Liver (tissue), 9 donors: ENCODE measurements around the gene DNAH3. TPM values are rescaled to one million over a fixed set of nuclear protein-coding genes. Genes with fewer than 3 reads are reported as not detected.

Experiments used
- DNase-seq: peaks from one replicate; pipeline ENCODE4 v3.0.0-alpha.2; 2017; ENCODE audit warnings: low spot score
- H3K27ac ChIP-seq, 2 donors: one replicate each; pipeline ENCODE4 v1.7.0; 2013; ENCODE audit warnings: inconsistent platforms in 2 of 2, low read length in 2 of 2, control low read depth in 1 of 2, low read depth in 1 of 2, mild to moderate bottlenecking in 1 of 2
- H3K27me3 ChIP-seq, 4 donors: one replicate each; pipeline versions ENCODE4 v1.6.1 to v1.7.0; 2013; ENCODE audit warnings: low read length in 3 of 4, inconsistent platforms in 1 of 4, mild to moderate bottlenecking in 1 of 4, moderate library complexity in 1 of 4; ENCODE audit not compliant: control insufficient read depth in 4 of 4, insufficient read depth in 4 of 4
- H3K36me3 ChIP-seq, 4 donors: one replicate each; pipeline versions ENCODE4 v1.6.1 to v1.7.0; 2013; ENCODE audit warnings: low read length in 3 of 4, mild to moderate bottlenecking in 3 of 4, low read depth in 1 of 4, moderate library complexity in 1 of 4; ENCODE audit not compliant: control insufficient read depth in 4 of 4, insufficient read depth in 3 of 4
- H3K4me1 ChIP-seq, 4 donors: one replicate each; pipeline versions ENCODE4 v1.6.1 to v1.7.0; 2013; ENCODE audit warnings: low read length in 3 of 4, mild to moderate bottlenecking in 3 of 4, moderate library complexity in 1 of 4; ENCODE audit not compliant: control insufficient read depth in 4 of 4, insufficient read depth in 4 of 4
- H3K4me3 ChIP-seq, 3 donors: one replicate each; pipeline versions ENCODE4 v1.6.1 to v1.7.0; 2013; ENCODE audit warnings: low read length in 3 of 3, control low read depth in 1 of 3, low read depth in 1 of 3, mild to moderate bottlenecking in 1 of 3
- H3K9ac ChIP-seq, 2 donors: one replicate each; pipeline ENCODE4 v1.7.0; 2013; ENCODE audit warnings: low read length in 2 of 2, mild to moderate bottlenecking in 2 of 2, moderate library complexity in 2 of 2, control low read depth in 1 of 2, low read depth in 1 of 2
- H3K9me3 ChIP-seq, 4 donors: one replicate each; pipeline versions ENCODE4 v1.6.1 to v1.7.0; 2013; ENCODE audit warnings: low read length in 3 of 4; ENCODE audit not compliant: control insufficient read depth in 4 of 4
- ATF3 ChIP-seq: IDR thresholded peaks from 2 replicates; pipeline ENCODE4 v1.6.1; 2016; ENCODE audit warnings: antibody characterized with exemption
- EGR1 ChIP-seq, 2 donors: IDR thresholded peaks; 2 replicates each; pipeline ENCODE4 v1.6.1; 2016 to 2018; ENCODE audit warnings: antibody characterized with exemption in 2 of 2, low read depth in 2 of 2
- FOXA1 ChIP-seq: IDR thresholded peaks from 2 replicates; pipeline ENCODE4 v1.6.1; 2016; ENCODE audit warnings: antibody characterized with exemption
- FOXA2 ChIP-seq: IDR thresholded peaks from 2 replicates; pipeline ENCODE4 v1.6.1; 2016; ENCODE audit warnings: antibody characterized with exemption
- GABPA ChIP-seq, 2 donors: IDR thresholded peaks in 1 of 2; conservative IDR thresholded peaks in 1 of 2; 2 replicates each; pipeline ENCODE4 v1.6.1; 2016; ENCODE audit warnings: antibody characterized with exemption in 2 of 2, mild to moderate bottlenecking in 1 of 2, moderate library complexity in 1 of 2
- HNF4A ChIP-seq, 2 donors: conservative IDR thresholded peaks; 2 replicates each; pipeline ENCODE4 v1.6.1; 2016; ENCODE audit warnings: antibody characterized with exemption in 2 of 2, mild to moderate bottlenecking in 2 of 2
- HNF4G ChIP-seq: IDR thresholded peaks from 2 replicates; pipeline ENCODE4 v1.6.1; 2016; ENCODE audit warnings: antibody characterized with exemption
- JUND ChIP-seq, 2 donors: IDR thresholded peaks; 2 replicates each; pipeline ENCODE4 v1.6.1; 2016; ENCODE audit warnings: antibody characterized with exemption in 2 of 2
- MAX ChIP-seq: IDR thresholded peaks from 2 replicates; pipeline ENCODE4 v1.6.1; 2016; ENCODE audit warnings: antibody characterized with exemption
- NR2F2 ChIP-seq: IDR thresholded peaks from 2 replicates; pipeline ENCODE4 v1.6.1; 2016; ENCODE audit warnings: antibody characterized with exemption
- RAD21 ChIP-seq, 2 donors: IDR thresholded peaks; 2 replicates each; pipeline ENCODE4 v1.6.1; 2016; ENCODE audit warnings: antibody characterized with exemption in 2 of 2, mild to moderate bottlenecking in 2 of 2
- REST ChIP-seq: IDR thresholded peaks from 2 replicates; pipeline ENCODE4 v1.6.1; 2016; ENCODE audit warnings: antibody characterized with exemption, mild to moderate bottlenecking
- TAF1 ChIP-seq: conservative IDR thresholded peaks from 2 replicates; pipeline ENCODE4 v1.6.1; 2016; ENCODE audit warnings: antibody characterized with exemption, mild to moderate bottlenecking
- ZBTB33 ChIP-seq: IDR thresholded peaks from 2 replicates; pipeline ENCODE4 v1.6.1; 2016; ENCODE audit warnings: antibody characterized with exemption
- WGBS: extraction: QIAGEN DNeasy Blood & Tissue Kit; methylation state at CpG from one replicate; pipeline ENCODE4 v1.1.7; 2013; 5-methylcytosine and 5-hydroxymethylcytosine counted together
- polyA plus RNA-seq, 2 donors: library from polyadenylated mRNA; stranded (reverse) in 1 of 2; unstranded in 1 of 2; fragments of 200-250 nt in 1 of 2; fragments of >200 nt in 1 of 2; fragmentation: Nextera tagmentation in 1 of 2; extraction: Ambion mirVana in 1 of 2; gene quantifications; one replicate each; pipeline versions ENCODE4 v1.2.1 to v1.2.3, GENCODE V29; 2013 to 2015
- total RNA-seq, 2 donors: library from RNA; depleted of rRNA; stranded (reverse); fragments of >200 nt; gene quantifications; one replicate each; pipeline ENCODE4 v1.2.3, GENCODE V29; 2014
- donor health status: healthy.
- donor health status: healthy.
- donor health status: healthy.
- donor health status: healthy.
- donor health status: healthy.

Gene DNAH3
- total and polyA plus RNA-seq, 4 donors: not detected

GRCh38 chr16:20920091-20920490, 230.6 kb downstream of the DNAH3 start:
- H3K4me3 ChIP-seq: no peak overlapping the region

More at GRCh38 chr16:20920091-20920490, 230.6 kb downstream of the DNAH3 start:
- no peaks in the 10 kb centered on the region for H3K9me3 ChIP-seq
- H3K4me1 ChIP-seq: peaks cover 2 to 8% (median 5%) of the 10 kb centered on the region in 4 donors
- peaks cover 2 to 14% (median 10%) of the 10 kb centered on the region in 4 donors for H3K36me3 ChIP-seq
- no peak for DNase-seq
- H3K27me3 ChIP-seq: no peaks in the 10 kb centered on the region
- 97% methylated on average over 5 of the region's 5 CpGs for WGBS
- H3K27ac ChIP-seq: no peak overlapping the region
- H3K9ac ChIP-seq: no peak overlapping the region
- TF ChIP-seq HNF4G (no peak), ZBTB33 (no peak), HNF4A (conservative IDR thresholded peaks at IDR 0.05) (no peak), ATF3 (no peak), NR2F2 (no peak), RAD21 (IDR thresholded peaks at IDR 0.05) (no peak), EGR1 (IDR thresholded peaks at IDR 0.05; ENCODE audit: low read depth in 2 of 2) (no peak), FOXA2 (no peak), JUND (IDR thresholded peaks at IDR 0.05) (no peak), TAF1 (no peak), GABPA (IDR thresholded peaks at IDR 0.05 in 1 of 2, conservative IDR thresholded peaks at IDR 0.05 in 1 of 2) (no peak), REST (no peak), FOXA1 (no peak), MAX (no peak)
